CD4-positive, alpha-beta T cell treated with Interferon gamma for 1 hour (primary cell): Measurements from ENCODE around the gene TXNDC2.

Experiments
- DNase-seq: peaks from one replicate; pipeline ENCODE4 v3.0.0-alpha.2; 2020

Gene TXNDC2

GRCh38 chr18:9914584-9915290 lies 29.0 kb downstream of the TXNDC2 start:
- DNase-seq: peak; percentile 75

GRCh38 chr18:9915291-9916076 lies 29.7 kb downstream of the TXNDC2 start:
- no peak for DNase-seq

- DNase-seq: no peak
Measured at GRCh38 chr18:9916077-9916639, 30.4 kb downstream of the TXNDC2 start.

- no peak for DNase-seq
Measured at GRCh38 chr18:9916808-9917207, 31.0 kb downstream of the TXNDC2 start.

- DNase-seq: no peak
Measured at GRCh38 chr18:9918016-9918680, 32.4 kb downstream of the TXNDC2 start.

GRCh38 chr18:9919564-9920232 lies 33.9 kb downstream of the TXNDC2 start:
- no peak for DNase-seq

- no peak for DNase-seq
Measured at GRCh38 chr18:9922592-9923311, 37.0 kb downstream of the TXNDC2 start.

GRCh38 chr18:9924371-9924943 lies 38.7 kb downstream of the TXNDC2 start:
- no peak for DNase-seq

GRCh38 chr18:9925369-9925768 lies 39.6 kb downstream of the TXNDC2 start:
- no peak for DNase-seq

- DNase-seq: no peak
Measured at GRCh38 chr18:9925795-9926194, 40.0 kb downstream of the TXNDC2 start.

- no peak for DNase-seq
Measured at GRCh38 chr18:9926223-9926894, 40.6 kb downstream of the TXNDC2 start.

GRCh38 chr18:9926977-9927376 lies 41.2 kb downstream of the TXNDC2 start:
- DNase-seq: no peak

- no peak for DNase-seq
Measured at GRCh38 chr18:9927392-9928063, 41.8 kb downstream of the TXNDC2 start.

- no peak for DNase-seq
Measured at GRCh38 chr18:9928646-9929259, 43.0 kb downstream of the TXNDC2 start.

GRCh38 chr18:9930299-9930884 lies 44.6 kb downstream of the TXNDC2 start:
- DNase-seq: no peak

GRCh38 chr18:9931146-9931545 lies 45.4 kb downstream of the TXNDC2 start:
- no peak for DNase-seq

- no peak for DNase-seq
Measured at GRCh38 chr18:9931678-9932077, 45.9 kb downstream of the TXNDC2 start.

- no peak for DNase-seq
Measured at GRCh38 chr18:9933865-9934264, 48.1 kb downstream of the TXNDC2 start.

GRCh38 chr18:9934274-9934673 lies 48.5 kb downstream of the TXNDC2 start:
- no peak for DNase-seq
